H9 (cell line): ENCODE measurements around the gene RIBC1. TPM values are rescaled to one million over a fixed set of nuclear protein-coding genes. Genes with fewer than 3 reads are reported as not detected.
A peak's percentile ranks its signal among the peaks of the same experiment; 100 is the strongest.
"Not testable (repeated sequence)": the region's sequence is repeated elsewhere in the genome, so short reads cannot be mapped to it uniquely, and the experiment has no call there.

Source experiments
- DNase-seq: peaks from one replicate; pipeline ENCODE4 v3.0.0-alpha.2; 2017
- H2AFZ ChIP-seq: one replicate; pipeline ENCODE4 v1.6.1; 2013; ENCODE audit warnings: mild to moderate bottlenecking, low read length, control low read depth, moderate library complexity
- H2AK5ac ChIP-seq: 2 replicates; pipeline ENCODE4 v1.6.1; 2013; ENCODE audit warnings: low read length, control low read depth, mixed read lengths; ENCODE audit not compliant: insufficient read length
- H2BK120ac ChIP-seq: one replicate; pipeline ENCODE4 v1.6.1; 2013; ENCODE audit warnings: low read depth, mild to moderate bottlenecking, low read length, control low read depth, inconsistent platforms; ENCODE audit not compliant: poor library complexity, severe bottlenecking
- H2BK12ac ChIP-seq: 2 replicates; pipeline ENCODE4 v1.6.1; 2013; ENCODE audit warnings: low read length, control low read depth, mixed read lengths, low read depth; ENCODE audit not compliant: insufficient read length
- H2BK15ac ChIP-seq: 2 replicates; pipeline ENCODE4 v1.6.1; 2013; ENCODE audit warnings: low read depth, low read length, control low read depth
- H2BK20ac ChIP-seq: one replicate; pipeline ENCODE4 v1.6.1; 2013; ENCODE audit warnings: low read depth, mild to moderate bottlenecking, low read length, control low read depth, inconsistent platforms; ENCODE audit not compliant: poor library complexity, severe bottlenecking
- H2BK5ac ChIP-seq: 2 replicates; pipeline ENCODE4 v1.6.1; 2013; ENCODE audit warnings: low read length, control low read depth, mixed read lengths; ENCODE audit not compliant: insufficient read length
- H3K14ac ChIP-seq: 2 replicates; pipeline ENCODE4 v1.6.1; 2013; ENCODE audit warnings: low read length, control low read depth; ENCODE audit not compliant: insufficient read depth
- H3K18ac ChIP-seq: 2 replicates; pipeline ENCODE4 v1.6.1; 2013; ENCODE audit warnings: low read depth, mild to moderate bottlenecking, mixed read lengths, low read length, control low read depth; ENCODE audit not compliant: insufficient read length
- H3K23ac ChIP-seq: 2 replicates; pipeline ENCODE4 v1.6.1; 2013; ENCODE audit warnings: low read length, control low read depth, mixed read lengths, low read depth; ENCODE audit not compliant: insufficient read length
- H3K23me2 ChIP-seq: 2 replicates; pipeline ENCODE4 v1.6.1; 2013; ENCODE audit warnings: low read depth, mild to moderate bottlenecking, mixed read lengths, low read length, control low read depth; ENCODE audit not compliant: insufficient read length, poor library complexity, severe bottlenecking
- H3K27ac ChIP-seq: 2 replicates; pipeline ENCODE4 v1.5.1; 2013; ENCODE audit warnings: low read length, control low read depth, mixed read lengths, low read depth; ENCODE audit not compliant: insufficient read length
- H3K27me3 ChIP-seq: 2 replicates; pipeline ENCODE4 v1.6.1; 2013; ENCODE audit warnings: low read length, control low read depth, inconsistent platforms; ENCODE audit not compliant: insufficient read depth
- H3K4ac ChIP-seq: 2 replicates; pipeline ENCODE4 v1.6.1; 2013; ENCODE audit warnings: low read depth, mild to moderate bottlenecking, control low read depth, inconsistent platforms, low read length, moderate library complexity
- H3K4me1 ChIP-seq: 2 replicates; pipeline ENCODE4 v1.6.1; 2013; ENCODE audit warnings: low read length, control low read depth, inconsistent platforms; ENCODE audit not compliant: insufficient read depth
- H3K4me2 ChIP-seq: 2 replicates; pipeline ENCODE4 v1.6.1; 2013; ENCODE audit warnings: low read length, control low read depth, mixed read lengths; ENCODE audit not compliant: insufficient read length, insufficient read depth
- H3K56ac ChIP-seq: 2 replicates; pipeline ENCODE4 v1.6.1; 2013; ENCODE audit warnings: low read depth, mild to moderate bottlenecking, mixed read lengths, low read length, control low read depth; ENCODE audit not compliant: insufficient read length
- H3K79me1 ChIP-seq: 2 replicates; pipeline ENCODE4 v1.6.1; 2013; ENCODE audit warnings: low read depth, mild to moderate bottlenecking, moderate library complexity, low read length, control low read depth, inconsistent platforms; ENCODE audit not compliant: insufficient read depth, poor library complexity, severe bottlenecking
- H3K79me2 ChIP-seq: 2 replicates; pipeline ENCODE4 v1.6.1; 2013; ENCODE audit warnings: low read length, control low read depth, inconsistent platforms; ENCODE audit not compliant: insufficient read depth
- H3K9ac ChIP-seq: 2 replicates; pipeline ENCODE4 v1.6.1; 2013; ENCODE audit warnings: low read length, control low read depth, mixed read lengths; ENCODE audit not compliant: insufficient read length; ENCODE audit errors: extremely low read depth
- H3K9me3 ChIP-seq: one replicate; pipeline ENCODE4 v1.6.1; 2013; ENCODE audit warnings: low read depth, low read length, inconsistent platforms; ENCODE audit not compliant: control insufficient read depth
- H3T11ph ChIP-seq: one replicate; pipeline ENCODE4 v1.6.1; 2013; ENCODE audit warnings: mild to moderate bottlenecking, low read length, control low read depth, inconsistent platforms
- H4K20me1 ChIP-seq: one replicate; pipeline ENCODE4 v1.6.1; 2013; ENCODE audit not compliant: control insufficient read depth, insufficient read length, insufficient read depth
- H4K5ac ChIP-seq: 2 replicates; pipeline ENCODE4 v1.6.1; 2013; ENCODE audit warnings: low read depth, mild to moderate bottlenecking, mixed read lengths, low read length, control low read depth; ENCODE audit not compliant: insufficient read length
- H4K8ac ChIP-seq: replicated peaks from 2 replicates; pipeline ENCODE4 v1.6.1; 2013; ENCODE audit warnings: low read length, control low read depth, mixed read lengths, low read depth; ENCODE audit not compliant: insufficient read length
- H4K91ac ChIP-seq: 2 replicates; pipeline ENCODE4 v1.6.1; 2013; ENCODE audit warnings: low read depth, mild to moderate bottlenecking, moderate library complexity, mixed read lengths, low read length, control low read depth; ENCODE audit not compliant: insufficient read length
- H3K27ac Mint-ChIP-seq, 3 experiments: 2 replicates in 2 of 3; 3 replicates in 1 of 3; pipeline ENCODE4 v1.8.0; 2020 to 2021; ENCODE audit warnings: mixed read lengths in 3 of 3, mild to moderate bottlenecking in 1 of 3, moderate library complexity in 1 of 3
- H3K27me3 Mint-ChIP-seq: 2 replicates; pipeline ENCODE4 v1.8.0; 2021; ENCODE audit warnings: low read depth, mild to moderate bottlenecking, moderate library complexity, mixed read lengths
- H3K36me3 Mint-ChIP-seq, 3 experiments: 2 replicates in 2 of 3; 3 replicates in 1 of 3; pipeline ENCODE4 v1.8.0; 2020 to 2021; ENCODE audit warnings: low read depth in 3 of 3, mixed read lengths in 3 of 3; ENCODE audit not compliant: insufficient read depth in 1 of 3
- H3K4me1 Mint-ChIP-seq, 2 experiments: 2 replicates each; pipeline ENCODE4 v1.8.0; 2020; ENCODE audit warnings: mixed read lengths in 2 of 2
- H3K4me3 Mint-ChIP-seq, 2 experiments: 2 replicates in 1 of 2; 3 replicates in 1 of 2; pipeline ENCODE4 v1.8.0; 2020 to 2021; ENCODE audit warnings: mild to moderate bottlenecking in 2 of 2, mixed read lengths in 2 of 2, moderate library complexity in 1 of 2
- H3K9me3 Mint-ChIP-seq, 2 experiments: 2 replicates in 1 of 2; 3 replicates in 1 of 2; pipeline ENCODE4 v1.8.0; 2020; ENCODE audit warnings: mild to moderate bottlenecking in 2 of 2, mixed read lengths in 2 of 2, moderate library complexity in 1 of 2
- CTCF ChIP-seq: fragments of 200-600 bp; sonication (generic); conservative IDR thresholded peaks from 3 replicates; pipeline ENCODE4 v1.8.0; 2021; ENCODE audit warnings: antibody characterized with exemption, mild to moderate bottlenecking
- WGBS: extraction: QIAGEN DNeasy Blood & Tissue Kit; methylation state at CpG from one replicate; pipeline ENCODE4 v1.1.7; 2013; ENCODE audit warnings: missing lambda C conversion rate, low lambda C conversion rate, mixed read lengths; ENCODE audit not compliant: insufficient read length; ENCODE audit errors: extremely low coverage; 5-methylcytosine and 5-hydroxymethylcytosine counted together
- total RNA-seq: library from RNA; stranded (reverse); gene quantifications from 2 replicates; pipeline ENCODE4 v1.2.1, GENCODE V29; 2021

RIBC1 gene
- total RNA-seq, 1 experiment from 2014 or later: 1.2 TPM

- Histone ChIP-seq H2AFZ (no peak overlapping the region), H3K27me3 (no peaks in the 10 kb centered on the region), H2BK12ac (no peak overlapping the region), H3K23ac (no peak overlapping the region), H2BK5ac (no peak overlapping the region), H3K4me1 (no peaks in the 10 kb centered on the region), H3K18ac (no peak overlapping the region), H3K79me1 (no peaks in the 10 kb centered on the region), H2BK120ac (no peak overlapping the region), H3K4me2 (no peak overlapping the region), H4K5ac (no peak overlapping the region), H3T11ph (no peak overlapping the region), H2BK15ac (no peak overlapping the region), H2AK5ac (no peak overlapping the region), H4K8ac (no peak overlapping the region), H3K9me3 (peaks cover 39% of the 10 kb centered on the region), H3K56ac (no peak overlapping the region), H2BK20ac (no peak overlapping the region), H4K91ac (no peak overlapping the region), H3K14ac (no peak overlapping the region), H4K20me1 (no peaks in the 10 kb centered on the region), H3K9ac (no peak overlapping the region), H3K27ac (no peak overlapping the region), H3K23me2 (no peaks in the 10 kb centered on the region), H3K79me2 (no peaks in the 10 kb centered on the region; the same call in 1 of the 2 replicates), H3K4ac (no peak overlapping the region)
- Mint-ChIP-seq H3K9me3 (peaks cover 58 to 66% of the 10 kb centered on the region in 2 experiments), H3K4me3 (no peak overlapping the region), H3K27me3 (0 out of 2 replicates have a peak, but pooled peaks cover 1% of the 10 kb centered on the region), H3K36me3 (peaks cover 42 to 74% (median 61%) of the 10 kb centered on the region in 3 experiments), H3K27ac (no peak overlapping the region), H3K4me1 (no peaks in the 10 kb centered on the region)
- no peak for TF ChIP-seq CTCF
- DNase-seq: no peak
- no CpG with 5 or more reads among the region's 2 CpGs for WGBS
Measured at GRCh38 chrX:53412446-53412845, 10.2 kb upstream of the RIBC1 start.

GRCh38 chrX:53420351-53420750 is 2.3 kb upstream of the RIBC1 start:
- not testable (repeated sequence) for H3K27me3 ChIP-seq, H3K23me2 ChIP-seq, H3K14ac ChIP-seq, H2BK5ac ChIP-seq, H3K18ac ChIP-seq, H3K79me1 ChIP-seq, H3K27ac Mint-ChIP-seq, H2BK20ac ChIP-seq, H3K4me1 ChIP-seq, H4K8ac ChIP-seq, H3T11ph ChIP-seq, H3K27me3 Mint-ChIP-seq, H3K4ac ChIP-seq, H3K4me2 ChIP-seq, H3K27ac ChIP-seq, H3K56ac ChIP-seq, H4K20me1 ChIP-seq, H4K5ac ChIP-seq, H4K91ac ChIP-seq, H3K23ac ChIP-seq, H2BK15ac ChIP-seq, H2AFZ ChIP-seq, H2AK5ac ChIP-seq, H2BK12ac ChIP-seq, H3K9ac ChIP-seq, DNase-seq, H2BK120ac ChIP-seq
- Mint-ChIP-seq H3K9me3 (peaks cover 53 to 60% of the 10 kb centered on the region in 2 experiments), H3K36me3 (peaks cover 9 to 30% (median 18%) of the 10 kb centered on the region in 3 experiments), H3K4me1 (peaks cover 11 to 12% of the 10 kb centered on the region in 2 experiments), H3K4me3 (peak overlapping the region in 1 of 2 experiments; percentile 99; a peak in 1 of 5 replicates)
- Histone ChIP-seq H3K79me2 (peaks cover 20% of the 10 kb centered on the region; the same call in 1 of the 2 replicates), H3K9me3 (peaks cover 11% of the 10 kb centered on the region)
- WGBS: no CpG with 5 or more reads among the region's 3 CpGs
